Fibroblast of peridontal ligament (primary cell): ENCODE measurements around the gene RBMS3.
"Not testable (repeated sequence)": the region's sequence is repeated elsewhere in the genome, so short reads cannot be mapped to it uniquely, and the experiment has no call there.

Experiments
- DNase-seq: peaks from one replicate; pipeline ENCODE4 v3.0.0-alpha.2; 2010; ENCODE audit errors: extremely low read depth

Gene RBMS3

GRCh38 chr3:29429055-29429679 is 148.3 kb downstream of the RBMS3 start:
- no peak for DNase-seq

- peak; percentile 86 for DNase-seq
Measured at GRCh38 chr3:29430558-29430971, 149.7 kb downstream of the RBMS3 start.

GRCh38 chr3:29436612-29437323 is 155.9 kb downstream of the RBMS3 start:
- peak; percentile 67 for DNase-seq

DNA sequence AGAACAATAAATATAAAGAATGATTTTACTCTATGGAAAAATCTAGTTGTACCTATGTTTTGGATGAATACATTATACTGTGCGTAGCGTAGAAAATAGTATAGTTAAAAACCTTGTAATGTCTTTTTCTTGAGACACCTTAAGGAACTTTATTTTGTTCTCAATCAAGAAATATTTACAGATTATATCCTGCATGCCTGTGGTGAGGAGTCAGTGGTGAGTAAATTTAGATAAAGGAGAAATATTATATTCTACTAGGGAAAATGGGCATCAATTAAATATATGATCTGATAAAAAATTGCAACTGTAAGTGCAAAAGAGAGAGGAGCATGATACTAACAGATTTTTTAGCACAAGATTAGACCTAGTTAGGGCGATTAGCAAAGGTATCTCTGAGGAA is 157.7 kb downstream of the RBMS3 start:
- DNase-seq = no peak

DNA sequence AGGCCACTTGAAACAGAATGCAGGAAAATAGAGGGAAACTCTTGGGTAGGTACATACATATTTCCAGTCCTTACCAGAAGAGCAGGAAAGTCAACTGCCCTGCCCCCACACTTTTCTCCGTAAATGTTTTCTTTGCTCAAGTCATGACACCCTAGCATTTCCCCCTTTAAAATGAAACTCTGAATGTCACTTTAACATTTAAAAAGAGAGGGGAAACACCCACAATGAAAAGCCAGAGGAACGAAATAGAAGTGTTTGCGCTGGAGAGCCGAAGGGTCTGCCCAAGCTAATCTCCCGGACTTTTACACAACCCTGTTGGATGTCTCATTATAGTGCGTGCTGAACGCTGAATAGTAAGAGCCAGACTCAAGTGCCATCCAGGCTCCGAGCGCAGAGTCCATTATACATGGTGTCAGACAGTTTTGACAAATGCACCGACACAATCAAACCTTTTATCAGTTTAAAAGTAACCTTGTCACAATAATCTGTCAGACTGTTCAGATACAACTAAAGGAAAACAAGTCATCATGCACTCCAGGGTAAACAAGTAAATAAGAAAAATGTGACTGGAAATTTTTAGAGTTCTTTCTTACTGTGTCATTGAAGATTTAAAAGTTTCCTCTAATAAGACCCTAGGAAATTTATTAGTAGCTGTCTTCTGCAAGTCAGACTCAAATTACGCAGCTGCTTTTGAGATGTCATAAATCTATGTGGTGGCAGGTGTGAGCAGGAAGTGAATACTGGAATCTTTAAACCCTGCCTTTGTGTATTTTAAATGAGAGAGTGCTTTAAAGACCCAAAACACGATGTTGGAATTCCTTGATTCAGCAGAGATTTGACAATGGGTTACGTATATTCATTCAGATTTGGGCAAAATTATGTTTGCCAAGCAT is 159.8 kb downstream of the RBMS3 start:
- no peak for DNase-seq

GRCh38 chr3:29441422-29441821 is 160.6 kb downstream of the RBMS3 start:
- DNase-seq = no peak

DNA sequence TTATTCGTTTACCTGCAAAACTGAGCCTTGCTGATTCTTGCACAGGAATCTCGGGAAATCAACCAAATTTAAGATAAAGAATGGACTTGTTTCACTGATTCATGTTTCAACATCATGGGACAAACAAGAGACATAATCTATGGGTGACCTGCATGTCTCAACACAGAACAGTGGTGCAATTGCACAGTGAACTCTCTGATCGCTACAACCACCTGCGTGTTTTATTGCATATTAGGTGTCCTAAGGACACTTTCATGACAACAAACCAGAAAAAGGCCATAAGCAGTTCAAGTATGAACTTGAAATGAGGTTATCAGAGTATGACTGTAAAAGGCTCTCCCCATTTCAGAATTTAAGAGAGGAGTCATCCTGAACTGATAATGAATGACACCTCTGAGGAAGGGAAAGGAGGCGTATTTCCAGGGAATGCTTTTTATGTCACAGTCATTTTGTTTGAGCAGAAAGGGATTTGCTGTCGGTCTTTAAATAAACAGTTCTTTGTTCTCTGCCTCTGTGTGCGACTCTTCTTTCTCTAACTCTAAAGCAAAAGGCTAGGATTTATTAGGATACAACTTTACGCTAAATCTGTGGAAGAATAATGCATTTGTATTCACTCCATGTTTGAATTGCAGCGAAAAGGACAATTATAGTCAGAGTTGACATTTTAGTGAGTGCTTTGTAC is 167.2 kb downstream of the RBMS3 start:
- DNase-seq = no peak

DNA sequence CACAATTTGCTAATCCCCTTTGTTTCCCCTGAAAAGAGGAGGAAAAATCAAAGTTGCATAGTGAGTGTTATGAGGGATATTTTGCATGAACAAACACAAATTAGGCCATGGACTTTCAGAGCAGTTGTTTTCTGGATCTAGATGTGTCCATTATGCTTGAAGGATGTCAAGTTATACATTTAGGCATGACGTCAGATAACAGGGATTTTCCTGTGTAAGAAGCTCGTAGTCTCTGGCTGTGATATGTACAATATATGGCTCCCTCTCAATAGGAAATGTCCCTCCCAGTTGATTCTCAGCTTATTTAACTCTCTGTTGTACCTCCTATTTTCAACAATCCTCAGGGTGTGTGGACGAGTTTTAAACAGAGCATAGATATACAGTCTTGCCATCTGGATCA is 171.0 kb downstream of the RBMS3 start:
- DNase-seq = no peak

DNA sequence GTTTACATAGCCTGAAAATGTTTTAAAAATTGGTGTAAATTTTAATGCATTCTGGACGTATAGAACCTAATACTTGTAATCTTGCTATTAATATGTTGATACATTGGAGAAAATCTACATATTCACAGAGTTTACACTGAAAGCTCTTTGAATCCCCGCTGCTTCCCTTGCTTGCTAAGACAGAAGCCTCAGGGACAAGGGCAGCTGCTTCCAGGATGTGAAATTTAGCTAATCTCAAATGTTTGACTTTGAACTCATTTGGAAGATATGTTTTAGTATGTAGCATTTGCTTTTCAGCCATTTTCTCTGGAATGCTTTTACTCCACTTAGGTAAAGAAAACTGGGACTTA is 172.0 kb downstream of the RBMS3 start:
- no peak for DNase-seq

DNA sequence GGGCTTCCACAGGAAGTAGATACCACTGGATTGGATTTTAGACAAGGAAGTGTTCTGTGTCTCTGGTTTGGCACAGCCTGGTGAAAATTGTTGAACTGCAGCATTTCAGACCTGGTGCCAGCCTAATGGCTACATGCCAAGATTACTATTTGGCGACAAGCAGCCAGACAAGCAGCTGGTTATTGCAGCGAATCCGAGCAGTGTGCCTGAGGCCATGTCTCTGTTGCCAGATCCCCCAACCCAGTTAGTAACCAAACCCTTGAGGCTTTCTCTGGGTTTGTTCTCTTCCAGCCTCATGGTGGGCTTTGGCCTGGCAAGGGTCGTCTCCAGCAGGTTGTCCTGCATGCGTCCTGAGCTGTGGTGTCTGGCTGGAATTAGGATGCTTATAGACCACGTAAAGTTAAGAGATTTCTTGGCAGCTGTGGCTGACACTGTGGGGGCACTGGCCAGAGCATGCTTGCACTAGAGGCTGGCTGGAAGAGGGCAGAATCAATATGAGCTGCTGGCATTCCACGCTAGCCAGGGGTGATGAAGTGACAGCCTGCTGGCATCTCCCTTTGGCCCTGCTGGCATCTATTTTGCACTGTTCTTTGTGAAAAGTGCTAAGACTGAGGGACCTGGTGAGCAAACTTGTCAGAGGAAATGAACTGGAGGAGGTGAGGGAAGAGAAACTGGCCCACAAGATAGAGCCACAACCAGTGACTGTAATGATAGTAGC is 172.6 kb downstream of the RBMS3 start:
- DNase-seq = no peak

DNA sequence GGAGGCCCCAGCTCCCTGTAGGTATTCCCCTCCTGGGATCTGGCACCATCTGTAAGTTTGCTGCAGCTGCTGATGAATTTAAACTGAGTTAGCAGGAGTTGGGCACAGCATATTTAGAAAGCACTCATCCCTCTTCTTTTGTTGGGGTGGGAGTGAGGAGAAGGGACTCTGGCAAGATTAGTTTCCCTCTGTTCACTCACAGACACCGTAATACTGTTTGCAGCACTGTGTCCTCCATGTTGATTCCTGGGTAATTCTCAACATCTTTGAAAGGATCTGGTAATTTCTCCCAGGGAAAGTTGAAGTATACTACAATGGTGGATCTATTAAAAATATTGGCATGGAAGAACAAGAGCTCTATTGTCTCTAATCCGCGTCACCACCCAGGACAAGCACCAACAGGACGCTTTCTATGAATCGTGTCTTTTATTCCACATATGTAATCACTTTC is 173.3 kb downstream of the RBMS3 start:
- DNase-seq = no peak

GRCh38 chr3:29456901-29457300 is 176.0 kb downstream of the RBMS3 start:
- DNase-seq = no peak

DNA sequence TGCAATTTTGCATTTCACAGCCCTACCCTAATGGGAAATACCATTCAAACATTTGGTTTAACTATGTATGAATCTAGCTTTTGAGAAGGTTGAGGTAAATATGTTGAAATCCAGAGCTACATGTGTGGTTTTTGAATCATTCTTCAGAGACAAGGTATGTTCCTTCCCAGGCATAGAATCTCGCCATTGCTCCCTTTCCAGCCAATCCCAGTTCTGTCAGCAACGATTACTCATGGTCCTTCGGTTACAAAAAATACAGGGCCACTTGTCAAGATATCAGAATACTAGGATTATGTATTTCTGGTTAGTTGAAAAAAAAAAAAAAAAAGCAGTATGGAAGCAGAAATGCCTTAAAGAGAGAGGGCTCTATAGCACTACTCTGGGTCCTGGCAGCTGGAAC is 182.4 kb downstream of the RBMS3 start:
- DNase-seq = no peak

DNA sequence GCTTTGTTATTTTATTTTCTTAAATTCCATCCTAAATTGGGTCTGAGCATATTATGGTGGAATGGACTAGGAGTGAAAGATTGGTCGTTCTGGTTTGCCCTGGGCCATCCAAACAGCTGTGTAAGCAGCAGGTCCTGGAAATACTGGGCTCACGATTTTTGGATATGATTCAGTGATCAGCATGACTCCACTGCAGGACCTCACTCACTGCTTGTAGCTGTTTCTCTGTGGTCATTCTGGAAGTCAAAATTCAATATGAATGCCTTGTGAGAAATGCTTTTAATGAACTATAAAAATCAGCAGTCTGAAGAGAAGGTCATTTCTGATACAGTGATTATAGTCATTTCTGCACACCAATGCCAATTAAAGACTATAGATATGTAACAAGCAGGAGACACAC is 185.0 kb downstream of the RBMS3 start:
- peak; percentile 86 for DNase-seq

- no peak for DNase-seq
Measured at GRCh38 chr3:29466442-29466841, 185.6 kb downstream of the RBMS3 start.

GRCh38 chr3:29468187-29468586 is 187.3 kb downstream of the RBMS3 start:
- no peak for DNase-seq

GRCh38 chr3:29473481-29474170 is 192.8 kb downstream of the RBMS3 start:
- not testable (repeated sequence) for DNase-seq

DNA sequence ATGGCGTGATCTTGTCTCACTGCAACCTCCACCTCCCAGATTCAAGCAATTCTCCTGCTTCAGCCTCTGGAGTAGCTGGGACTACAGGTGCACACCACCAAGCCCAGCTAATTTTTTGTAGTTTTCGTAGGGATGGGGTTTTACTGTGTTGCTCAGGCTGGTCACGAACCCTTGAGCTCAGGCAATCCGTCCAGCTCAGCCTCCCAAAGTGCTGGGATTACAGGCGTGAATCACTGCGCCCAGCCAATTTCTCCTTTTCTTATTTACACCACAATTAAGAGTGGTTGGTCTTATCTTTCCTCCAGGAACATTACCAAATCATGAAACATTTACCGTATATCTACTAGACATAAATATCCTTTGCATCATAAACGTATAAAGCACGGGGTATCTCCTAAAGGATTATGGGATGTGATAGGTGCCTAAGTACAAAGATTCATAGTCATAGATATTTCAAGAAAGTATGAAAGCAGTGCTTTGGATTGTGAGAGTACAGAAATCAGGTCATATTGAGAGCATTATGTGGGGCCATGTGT is 194.5 kb downstream of the RBMS3 start:
- no peak for DNase-seq

GRCh38 chr3:29475854-29476253 is 195.0 kb downstream of the RBMS3 start:
- DNase-seq = no peak

DNA sequence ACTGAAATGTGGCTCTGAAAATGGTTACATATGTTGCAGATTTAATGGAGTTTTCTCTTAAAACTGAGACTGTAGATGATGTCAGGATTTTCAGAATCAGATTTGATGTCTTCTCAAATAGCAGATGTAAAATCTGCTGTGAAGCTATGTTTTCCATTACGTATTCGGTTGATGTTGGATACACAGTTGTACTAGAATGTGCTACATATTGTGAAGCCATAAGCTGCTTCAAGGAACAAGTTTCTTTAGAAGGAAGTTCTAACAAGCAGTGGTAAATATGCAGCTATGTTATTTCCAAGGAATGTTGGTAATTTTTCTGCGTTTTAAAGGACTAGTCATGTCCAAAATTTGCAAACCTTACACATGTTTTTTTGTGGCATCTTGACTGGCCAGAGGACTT is 197.7 kb downstream of the RBMS3 start:
- peak; percentile 53 for DNase-seq

- DNase-seq = no peak
Measured at GRCh38 chr3:29481249-29481648, 200.4 kb downstream of the RBMS3 start.
